ENCODE data around the gene MEIOB.

DNA sequence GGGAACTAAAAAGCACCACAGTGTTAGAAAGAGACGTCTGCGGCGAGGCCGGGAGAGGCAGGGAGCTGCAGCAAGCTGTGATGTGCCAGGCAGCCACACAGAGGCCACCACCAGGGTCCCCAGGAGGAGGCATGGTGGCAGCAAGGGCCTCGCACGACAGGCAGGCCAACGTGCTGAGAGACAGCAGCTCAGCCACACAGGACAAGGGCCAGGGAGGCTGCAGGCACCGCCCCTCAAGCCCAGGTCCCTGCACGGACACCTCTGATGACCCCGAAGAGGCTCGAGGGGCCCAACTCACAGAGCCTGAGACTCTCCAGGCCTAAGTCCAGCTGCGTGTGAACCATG is 51.0 kb downstream of the MEIOB start:
- TF ChIP-seq EZH2phosphoT487 (IDR thresholded peaks at IDR 0.05; ENCODE audit: insufficient read depth, low read depth) (no peak), EZH2 (IDR thresholded peaks at IDR 0.05; ENCODE audit: insufficient read depth, poor library complexity, severe bottlenecking) (no peak)
